Stimulated activated naive CD8-positive, alpha-beta T cell treated with anti-CD3 and anti-CD28 coated beads, Interleukin-15, Interleukin-2, amounts not matched to agents 100 U/mL and 50 U/mL, for 24 hours (primary cell): Measurements from ENCODE around the gene CLIC4.
"Not testable (repeated sequence)": the region's sequence is repeated elsewhere in the genome, so short reads cannot be mapped to it uniquely, and the experiment has no call there.

Experiments used
- ATAC-seq: fragments of 150-1000 bp; cut with Tn5 transposase; one replicate; pipeline ENCODE4 v1.10.0; 2021
- DNase-seq: peaks from one replicate; pipeline ENCODE4 v3.0.0; 2021

Gene CLIC4

DNA sequence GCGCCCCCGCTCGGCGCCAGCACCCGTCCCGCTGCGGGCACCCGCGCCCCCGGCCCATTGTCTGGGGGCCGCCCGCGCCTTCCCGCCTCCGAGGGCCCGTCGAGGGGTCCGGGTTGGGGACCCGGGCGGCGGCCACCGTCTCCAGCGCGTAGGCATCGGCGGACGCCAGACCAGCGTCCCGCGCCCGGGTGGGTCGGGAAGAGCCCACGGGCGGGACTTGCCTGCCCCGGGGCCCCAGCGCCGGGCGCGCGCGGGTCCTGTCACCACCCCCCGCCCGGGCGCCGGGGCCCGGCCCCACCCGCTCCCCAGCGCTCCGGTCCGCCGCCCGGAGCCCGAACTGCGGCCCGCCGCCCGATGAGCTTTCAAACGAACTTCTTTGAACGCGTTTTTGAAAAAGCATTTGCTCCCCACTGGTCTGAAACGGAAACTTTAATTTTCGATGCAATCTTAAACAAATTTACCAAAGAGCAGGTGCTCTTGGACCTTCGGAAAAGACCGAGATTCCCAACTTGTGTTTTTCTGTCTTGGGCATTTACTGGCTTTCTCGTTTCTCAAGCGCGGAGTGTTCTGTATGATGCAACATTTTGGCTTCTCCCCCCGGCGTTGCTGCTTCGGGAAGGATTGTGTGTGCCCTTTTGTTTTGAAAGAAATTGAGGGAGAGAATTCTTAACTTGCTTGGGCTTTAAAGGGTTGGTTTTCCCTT lies 615 bp downstream of the CLIC4 start:
- DNase-seq (peak; percentile 38), ATAC-seq (no peak)

DNA sequence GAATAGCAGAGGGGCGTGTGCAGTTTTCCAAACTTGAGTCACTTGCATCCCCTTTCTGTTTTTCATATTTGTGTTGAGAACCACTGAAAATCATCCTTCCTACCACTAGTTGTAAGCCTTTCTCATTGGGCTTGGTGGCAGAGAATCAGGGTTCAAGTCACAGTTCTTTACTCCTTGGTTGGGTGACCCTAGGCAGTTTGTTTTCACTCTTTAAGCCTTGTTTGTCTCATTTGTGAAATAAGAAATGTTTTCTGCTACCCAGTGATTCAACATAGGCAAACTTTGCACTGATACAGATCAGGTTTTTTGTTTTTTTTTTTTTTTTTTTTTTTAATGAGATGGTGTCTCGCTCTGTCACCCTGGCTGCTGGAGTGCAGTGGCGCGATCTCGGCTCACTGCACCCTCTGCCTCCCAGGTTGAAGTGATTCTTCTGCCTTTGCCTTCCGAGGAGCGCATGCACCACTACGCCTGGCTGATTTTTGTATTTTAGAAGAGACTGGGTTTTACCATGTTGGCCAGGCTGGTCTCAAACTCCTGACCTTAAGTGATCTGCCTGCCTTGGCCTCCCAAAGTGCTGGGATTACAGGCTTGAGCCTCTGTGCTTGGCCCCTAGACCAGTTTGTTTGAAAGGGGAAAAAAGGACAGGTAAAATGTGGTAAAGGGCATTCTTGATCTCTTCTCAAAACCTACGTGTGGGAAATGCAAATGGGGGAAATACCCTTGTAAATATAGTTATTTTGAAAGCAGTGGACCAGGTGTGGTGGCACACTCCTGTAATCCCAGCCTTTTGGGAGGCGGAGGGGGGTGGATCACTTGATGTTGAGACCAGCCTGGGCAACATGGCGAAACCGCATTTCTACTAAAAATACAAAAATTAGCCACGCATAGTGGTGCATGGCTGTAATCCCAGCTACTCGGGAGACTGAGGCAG lies 3.2 kb downstream of the CLIC4 start:
- ATAC-seq (no peak), DNase-seq (no peak)

GRCh38 chr1:24749252-24749651 lies 4.0 kb downstream of the CLIC4 start:
- ATAC-seq (no peak), DNase-seq (no peak)

DNA sequence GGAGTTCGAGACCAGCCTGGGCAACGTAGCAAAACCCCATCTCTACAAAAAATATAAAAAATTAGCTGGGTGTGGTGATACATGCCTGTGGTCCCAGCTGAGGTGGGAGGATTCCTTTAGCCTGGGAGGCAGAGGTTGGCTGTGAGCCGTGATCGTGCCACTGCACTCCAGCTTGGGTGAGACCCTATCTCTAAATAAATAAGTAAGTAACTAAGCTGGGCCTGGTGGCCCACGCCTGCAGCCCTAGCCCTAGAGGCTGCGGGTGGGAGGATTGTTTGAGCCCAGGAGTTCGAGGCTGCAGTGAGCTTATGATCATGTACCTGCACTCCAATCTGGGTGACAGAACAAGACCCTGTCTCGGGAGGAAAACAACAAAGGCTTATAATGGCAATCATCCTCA lies 4.6 kb downstream of the CLIC4 start:
- DNase-seq (no peak), ATAC-seq (no peak)

DNA sequence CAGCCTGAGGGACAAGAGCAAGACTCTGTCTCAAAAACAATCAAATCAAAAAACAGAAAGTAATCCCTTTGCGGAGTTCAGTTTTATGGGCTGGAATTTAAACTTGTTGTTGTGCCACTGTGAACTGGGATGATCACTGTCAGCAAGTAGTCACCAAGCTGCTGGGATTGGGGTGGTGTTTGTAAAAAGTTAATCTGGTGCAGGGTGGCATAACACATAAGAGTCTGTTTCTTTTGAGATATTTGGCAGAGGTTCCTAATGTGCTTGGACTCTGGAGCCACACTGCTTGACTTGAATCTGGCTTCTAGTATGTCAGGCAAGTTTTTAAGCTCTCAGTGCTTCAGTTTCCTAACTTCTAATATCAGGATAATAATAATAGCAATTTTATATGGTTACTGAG lies 6.6 kb downstream of the CLIC4 start:
- ATAC-seq (no peak), DNase-seq (no peak)

DNA sequence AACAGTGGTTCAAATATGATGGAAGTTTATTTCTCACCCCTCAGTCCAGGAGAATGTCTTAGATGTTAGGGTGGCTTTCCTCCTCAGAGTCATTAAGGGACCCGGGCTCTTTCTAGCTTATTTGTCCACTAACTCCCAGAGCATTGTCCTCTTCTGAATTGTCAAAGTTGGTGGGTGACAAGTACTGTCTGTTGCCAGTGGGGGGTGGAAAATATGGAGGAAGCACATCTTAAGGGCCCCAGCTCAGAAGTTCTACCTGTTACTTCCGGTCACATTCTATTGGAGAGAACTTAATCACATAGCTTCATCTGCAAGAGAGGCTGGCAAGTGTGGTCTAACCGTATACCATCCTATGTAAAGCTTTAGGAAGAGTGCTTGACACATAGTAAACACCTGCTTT lies 7.1 kb downstream of the CLIC4 start:
- DNase-seq (no peak), ATAC-seq (no peak)

DNA sequence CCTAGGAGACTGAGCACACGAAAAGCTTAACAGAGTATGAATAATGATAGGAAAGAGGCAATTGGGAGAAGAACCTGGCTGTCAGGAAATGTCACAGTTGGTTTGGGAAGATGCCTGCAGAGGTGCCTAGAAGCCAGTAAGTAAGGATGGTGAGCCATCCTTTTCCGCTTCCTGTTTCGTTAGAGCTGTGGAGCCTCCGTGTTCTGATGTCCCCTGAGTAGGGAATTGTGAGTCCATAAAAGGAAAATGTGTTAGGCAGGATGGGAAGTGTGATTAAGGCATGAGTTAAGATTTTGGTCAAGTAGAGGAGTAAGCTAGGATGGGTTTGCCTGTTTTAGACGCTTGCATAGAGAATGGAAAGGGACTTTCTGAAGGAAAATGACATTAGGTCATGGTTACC lies 9.0 kb downstream of the CLIC4 start:
- DNase-seq: no peak

GRCh38 chr1:24755323-24755722 lies 10.1 kb downstream of the CLIC4 start:
- not testable (repeated sequence) for DNase-seq, ATAC-seq

More for the DNA sequence above, 9.0 kb downstream of the CLIC4 start:
- no peak for ATAC-seq

DNA sequence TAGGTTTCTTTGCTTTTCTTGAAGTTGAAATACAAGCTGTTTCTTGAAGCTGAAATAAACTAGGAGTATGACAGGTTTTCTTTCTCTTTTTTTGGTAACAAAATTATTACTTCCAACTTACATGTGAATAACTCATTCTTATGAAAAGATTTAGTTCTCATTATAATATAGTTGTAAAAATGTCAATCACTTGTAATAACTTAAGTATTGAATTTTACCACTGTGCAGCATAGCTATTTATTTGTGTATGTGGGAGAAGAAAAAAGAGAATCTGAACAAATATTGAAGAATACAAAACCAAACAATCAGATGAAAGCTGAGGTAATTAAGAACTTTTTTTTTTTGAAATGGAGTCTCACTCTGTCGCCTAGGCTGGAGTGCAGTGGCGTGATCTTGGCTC lies 11.1 kb downstream of the CLIC4 start:
- no peak for ATAC-seq
- DNase-seq: no peak

- DNase-seq: no peak
- ATAC-seq: no peak
Measured at GRCh38 chr1:24759492-24759891, 14.2 kb downstream of the CLIC4 start.

GRCh38 chr1:24761582-24761981 lies 16.3 kb downstream of the CLIC4 start:
- ATAC-seq: no peak
- DNase-seq: no peak

DNA sequence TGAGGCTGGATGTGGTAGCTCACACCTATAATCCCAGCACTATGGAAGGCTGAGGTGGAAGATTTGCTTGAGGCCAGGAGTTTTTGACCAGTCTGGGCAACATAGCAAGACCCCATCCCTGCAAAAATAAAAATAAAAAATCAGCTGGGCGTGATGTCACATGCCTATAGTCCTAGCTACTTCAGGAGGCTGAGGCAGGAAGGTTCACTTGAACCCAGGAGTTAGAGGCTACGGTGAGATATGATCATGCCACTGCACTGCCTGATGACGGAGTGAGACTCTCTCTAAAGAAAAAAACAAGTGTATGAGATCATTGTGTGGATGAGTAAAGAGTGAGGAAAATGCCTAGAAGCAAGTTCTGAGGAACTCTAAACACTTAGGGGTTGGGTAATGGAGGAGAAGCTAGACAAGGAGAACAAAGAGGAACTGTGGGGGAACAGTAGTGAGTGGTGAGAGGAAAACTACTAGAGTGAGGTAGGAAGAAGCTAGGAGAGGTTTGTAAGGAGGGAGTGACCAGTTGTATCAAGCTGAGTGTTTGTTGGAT lies 17.0 kb downstream of the CLIC4 start:
- DNase-seq (no peak), ATAC-seq (peak; percentile 32)

GRCh38 chr1:24763671-24764070 lies 18.4 kb downstream of the CLIC4 start:
- ATAC-seq: no peak
- DNase-seq: no peak

DNA sequence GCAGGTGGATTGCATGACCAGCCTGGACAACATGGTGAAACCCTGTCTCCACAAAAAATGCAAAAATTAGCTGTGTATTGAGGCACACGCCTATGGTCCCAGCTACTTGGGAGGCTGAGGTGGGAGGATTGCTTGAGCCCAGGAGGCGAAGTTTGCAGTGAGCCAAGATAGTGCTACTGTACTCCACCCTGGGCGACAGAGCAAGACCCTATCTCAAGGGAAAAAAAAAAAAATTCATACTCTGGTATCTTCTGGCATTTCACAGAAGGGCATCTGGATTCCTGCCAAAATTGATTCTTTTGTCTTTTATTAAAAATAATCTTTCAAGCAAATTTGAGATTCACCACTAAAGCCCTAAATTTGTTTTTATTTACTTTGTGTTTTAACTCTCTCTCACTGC lies 19.2 kb downstream of the CLIC4 start:
- no peak for DNase-seq
- no peak for ATAC-seq

DNA sequence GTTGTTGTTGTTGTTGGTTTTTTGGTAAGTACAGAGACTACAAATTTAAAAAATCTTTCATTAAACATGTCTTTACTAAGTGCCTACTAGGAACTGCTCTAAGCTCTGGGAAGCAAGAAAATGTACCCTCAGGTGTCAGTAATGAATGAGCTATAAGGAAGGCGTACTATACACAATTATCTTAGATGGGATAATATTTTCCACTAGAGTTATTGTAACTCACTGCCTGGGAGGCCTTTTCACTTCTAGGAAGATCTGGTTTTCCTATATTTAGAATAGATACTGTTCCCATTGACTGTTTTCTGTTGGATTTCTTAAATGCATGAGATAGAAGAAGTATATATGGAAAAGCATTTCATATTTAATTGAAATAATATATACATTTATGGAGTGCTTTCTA lies 19.6 kb downstream of the CLIC4 start:
- ATAC-seq (no peak), DNase-seq (no peak)

GRCh38 chr1:24765308-24765988 lies 20.2 kb downstream of the CLIC4 start:
- ATAC-seq: no peak
- no peak for DNase-seq

DNA sequence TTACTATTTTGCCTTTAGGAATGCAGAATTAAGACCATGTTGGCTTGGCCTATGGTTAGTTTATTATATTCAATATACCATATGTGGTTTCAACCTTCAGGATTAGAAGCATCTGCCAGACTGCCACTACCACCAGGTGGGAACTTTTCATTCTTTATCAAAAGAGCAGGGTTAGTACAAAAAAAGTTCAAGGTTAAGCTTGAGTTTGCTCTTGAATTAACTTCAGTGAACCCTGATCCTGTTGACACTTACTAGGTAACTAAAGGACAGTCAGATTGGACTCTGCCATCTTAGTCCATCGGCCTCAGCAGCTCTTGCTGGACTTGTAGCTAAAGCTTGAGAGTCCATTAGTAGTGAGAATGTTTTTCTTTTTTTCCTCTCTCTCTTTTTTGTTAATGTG lies 22.1 kb downstream of the CLIC4 start:
- DNase-seq (no peak), ATAC-seq (no peak)

DNA sequence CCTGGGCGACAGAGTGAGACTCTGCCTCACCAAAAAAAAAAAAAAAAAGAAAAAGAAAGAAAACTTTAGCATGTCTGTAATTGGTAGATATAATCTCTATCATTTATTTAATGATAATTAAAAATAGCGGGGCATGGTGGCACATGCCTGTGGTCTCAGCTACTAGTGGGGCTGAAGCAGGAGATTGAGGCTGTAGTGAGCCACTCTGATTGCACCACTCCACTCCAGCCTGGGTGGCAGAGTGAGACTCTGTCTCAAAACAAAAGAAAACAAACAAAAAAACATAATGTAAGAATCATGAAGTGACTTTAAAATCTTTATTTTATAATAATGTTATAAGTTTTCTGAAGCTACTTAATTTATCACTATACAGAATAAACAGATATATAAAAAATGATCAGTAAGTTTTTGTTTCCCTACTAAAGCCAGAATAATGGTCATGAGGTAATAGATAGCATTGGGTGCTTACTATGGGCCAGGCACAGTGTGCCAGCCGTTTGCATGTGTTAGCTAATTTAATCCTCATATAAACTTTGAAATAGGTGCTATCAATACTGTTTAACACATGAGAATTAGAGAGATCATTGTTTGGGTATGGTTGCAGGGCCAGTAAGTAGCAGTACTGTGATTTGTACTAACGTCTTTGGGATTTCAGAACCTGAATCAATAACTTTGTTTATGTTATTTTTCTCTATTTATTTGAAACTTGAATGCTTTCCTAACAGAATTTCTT lies 23.8 kb downstream of the CLIC4 start:
- no peak for ATAC-seq
- no peak for DNase-seq

GRCh38 chr1:24769656-24770651 lies 24.7 kb downstream of the CLIC4 start:
- ATAC-seq (no peak), DNase-seq (no peak)

DNA sequence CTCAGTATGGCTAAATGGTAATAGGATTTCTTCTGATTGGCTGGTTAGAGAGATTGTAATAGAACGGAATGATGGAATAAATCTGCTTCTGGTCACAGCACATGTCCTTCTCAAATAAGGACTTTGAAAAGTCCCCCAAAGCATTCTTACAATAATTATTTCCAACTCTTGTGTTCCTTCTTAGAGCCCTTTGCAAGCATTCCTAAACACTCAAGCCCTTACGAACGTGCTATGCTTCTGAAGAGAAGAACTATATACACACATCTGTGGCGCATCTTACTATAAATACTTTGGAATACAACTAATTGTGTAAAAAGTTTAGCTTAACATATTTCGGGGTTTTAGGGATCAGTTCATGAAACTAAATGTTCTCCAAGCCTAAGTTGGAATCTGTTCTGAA lies 25.6 kb downstream of the CLIC4 start:
- ATAC-seq (no peak), DNase-seq (no peak)

- no peak for DNase-seq
- ATAC-seq: no peak
Measured at GRCh38 chr1:24771574-24771973, 26.3 kb downstream of the CLIC4 start.
